Measurements from ENCODE around the gene OCA2. TPM values are rescaled to one million over a fixed set of nuclear protein-coding genes. Genes with fewer than 3 reads are reported as not detected.

The OCA2 gene
- total RNA-seq, 3 donors from 2014 or later (not counting 1 experiment from before 2014, with no cell fraction given), result 0.35 to 1.5 (median 0.56) TPM

- 94% methylated on average over 4 of the region's 4 CpGs for WGBS (ENCODE audit: insufficient coverage)
- Histone ChIP-seq H3K36me3 (ENCODE audit: control insufficient read depth, insufficient read depth, low read length) (no peaks in the 10 kb centered on the region), H3K27me3 (ENCODE audit: control insufficient read depth, insufficient read depth, low read length) (no peaks in the 10 kb centered on the region), H3K27ac (ENCODE audit: low read length) (no peak overlapping the region), H3K4me3 (ENCODE audit: low read length) (no peak overlapping the region), H3K4me1 (ENCODE audit: control insufficient read depth, insufficient read depth, low read length) (no peaks in the 10 kb centered on the region), H3K9me3 (ENCODE audit: control insufficient read depth, insufficient read depth, low read length) (peaks cover 4% of the 10 kb centered on the region)
- Mint-ChIP-seq H3K9me3 (peaks cover 14 to 22% of the 10 kb centered on the region in 2 donors), H3K36me3 (no peaks in the 10 kb centered on the region), H3K27me3 (ENCODE audit: low read depth in 2 of 2) (no peaks in the 10 kb centered on the region), H3K4me1 (no peaks in the 10 kb centered on the region), H3K27ac (no peak overlapping the region), H3K4me3 (no peak overlapping the region)
- intact Hi-C loops (cut with micrococcal nuclease), result no loop called here
- no peak for TF ChIP-seq CTCF (IDR thresholded peaks at IDR 0.05)
- DNase-seq, result no peak
- ATAC-seq, result no peak
Observed at GRCh38 chr15:27855137-27855536, 244.0 kb downstream of the OCA2 start.

- peaks cover 6% of the 10 kb centered on the region for H3K9me3 ChIP-seq (ENCODE audit: control insufficient read depth, insufficient read depth, low read length)
Observed at GRCh38 chr15:27854601-27855000, 244.5 kb downstream of the OCA2 start.

DNA sequence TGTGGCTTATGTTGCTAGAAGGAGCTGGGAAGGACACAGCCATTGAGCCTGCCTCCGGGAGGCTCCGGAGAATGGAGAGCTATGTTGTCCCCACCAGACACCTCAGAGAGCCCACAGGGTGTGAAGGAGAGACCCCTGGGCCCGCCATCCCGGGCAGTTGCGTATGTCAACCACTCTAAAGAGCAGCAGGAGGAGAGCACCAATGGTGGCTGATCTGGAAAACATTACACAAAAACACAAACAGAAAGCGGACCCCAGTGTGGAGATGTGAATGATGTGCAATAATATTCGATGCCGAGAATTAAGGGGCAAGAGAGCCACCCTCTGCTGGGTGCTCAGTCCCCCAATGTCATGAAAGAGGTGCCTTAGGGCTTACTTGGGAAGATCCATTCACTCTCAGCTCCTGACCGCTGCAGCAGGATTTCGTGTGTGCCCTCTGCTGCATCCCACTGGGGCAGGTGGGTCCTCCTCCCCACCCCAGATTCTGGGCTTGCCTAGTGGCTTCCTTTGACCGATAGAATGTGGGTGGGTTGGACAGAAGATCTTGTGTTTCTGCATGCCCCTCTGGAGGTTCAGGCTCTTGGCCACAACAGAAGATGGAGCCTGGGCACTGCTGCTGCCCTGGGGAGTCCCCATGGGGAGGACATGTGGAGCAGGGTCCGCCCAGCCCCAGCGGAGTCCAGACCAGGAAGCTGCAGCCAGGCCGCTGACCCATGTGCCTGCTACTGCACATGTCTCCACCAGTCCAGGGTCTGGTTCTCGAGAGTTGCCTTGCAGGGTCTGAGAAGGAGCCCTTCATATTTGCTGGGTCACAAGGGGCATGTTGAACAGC is 245.3 kb downstream of the OCA2 start:
- H3K4me3 Mint-ChIP-seq, result no peak overlapping the region
- intact Hi-C loops (cut with micrococcal nuclease), result no loop called here
- H3K27me3 Mint-ChIP-seq (ENCODE audit: low read depth in 2 of 2), result no peaks in the 10 kb centered on the region
- H3K4me1 Mint-ChIP-seq, result no peaks in the 10 kb centered on the region
- Histone ChIP-seq H3K9me3 (ENCODE audit: control insufficient read depth, insufficient read depth, low read length) (peaks cover 9% of the 10 kb centered on the region), H3K4me1 (ENCODE audit: control insufficient read depth, insufficient read depth, low read length) (no peaks in the 10 kb centered on the region), H3K4me3 (ENCODE audit: low read length) (no peak overlapping the region), H3K27ac (ENCODE audit: low read length) (no peak overlapping the region), H3K36me3 (ENCODE audit: control insufficient read depth, insufficient read depth, low read length) (no peaks in the 10 kb centered on the region), H3K27me3 (ENCODE audit: control insufficient read depth, insufficient read depth, low read length) (no peaks in the 10 kb centered on the region)
- no peak for ATAC-seq
- no peak for TF ChIP-seq CTCF (IDR thresholded peaks at IDR 0.05)
- no peak overlapping the region for H3K27ac Mint-ChIP-seq
- no peak for DNase-seq
- no peaks in the 10 kb centered on the region for H3K36me3 Mint-ChIP-seq
- WGBS (ENCODE audit: insufficient coverage), result 91% methylated on average over 15 of the region's 15 CpGs
- H3K9me3 Mint-ChIP-seq, result peaks cover 15 to 26% of the 10 kb centered on the region in 2 donors

More at GRCh38 chr15:27854601-27855000, 244.5 kb downstream of the OCA2 start:
- 96% methylated on average over 8 of the region's 10 CpGs for whole genome bisulfite sequencing (ENCODE audit: insufficient coverage)
- no peak for DNase-seq
- Histone ChIP-seq H3K4me1 (ENCODE audit: control insufficient read depth, insufficient read depth, low read length) (no peaks in the 10 kb centered on the region), H3K4me3 (ENCODE audit: low read length) (no peak overlapping the region), H3K27ac (ENCODE audit: low read length) (no peak overlapping the region), H3K27me3 (ENCODE audit: control insufficient read depth, insufficient read depth, low read length) (no peaks in the 10 kb centered on the region), H3K36me3 (ENCODE audit: control insufficient read depth, insufficient read depth, low read length) (no peaks in the 10 kb centered on the region)
- H3K27me3 Mint-ChIP-seq (ENCODE audit: low read depth in 2 of 2), result no peaks in the 10 kb centered on the region
- ATAC-seq, result no peak
- no peak for TF ChIP-seq CTCF (IDR thresholded peaks at IDR 0.05)
- no peaks in the 10 kb centered on the region for H3K36me3 Mint-ChIP-seq
- no peaks in the 10 kb centered on the region for H3K4me1 Mint-ChIP-seq
- no peak overlapping the region for H3K27ac Mint-ChIP-seq
- intact Hi-C loops (cut with micrococcal nuclease), result no loop called here
- peaks cover 13 to 25% of the 10 kb centered on the region in 2 donors for H3K9me3 Mint-ChIP-seq
- no peak overlapping the region for H3K4me3 Mint-ChIP-seq

GRCh38 chr15:27851858-27852210 is 247.3 kb downstream of the OCA2 start:
- Mint-ChIP-seq H3K27ac (no peak overlapping the region), H3K27me3 (ENCODE audit: low read depth in 2 of 2) (no peaks in the 10 kb centered on the region), H3K36me3 (no peaks in the 10 kb centered on the region), H3K4me3 (no peak overlapping the region), H3K4me1 (no peaks in the 10 kb centered on the region), H3K9me3 (peaks cover 12 to 15% of the 10 kb centered on the region in 2 donors)
- DNase-seq (no peak), ATAC-seq (no peak)
- no peaks in the 10 kb centered on the region for H3K36me3 ChIP-seq (ENCODE audit: control insufficient read depth, insufficient read depth, low read length)
- no peak for TF ChIP-seq CTCF (IDR thresholded peaks at IDR 0.05)
- no peaks in the 10 kb centered on the region for H3K27me3 ChIP-seq (ENCODE audit: control insufficient read depth, insufficient read depth, low read length)
- no peaks in the 10 kb centered on the region for H3K4me1 ChIP-seq (ENCODE audit: control insufficient read depth, insufficient read depth, low read length)
- H3K4me3 ChIP-seq (ENCODE audit: low read length), result no peak overlapping the region
- H3K9me3 ChIP-seq (ENCODE audit: control insufficient read depth, insufficient read depth, low read length), result peaks cover 14% of the 10 kb centered on the region
- 81% methylated on average over 4 of the region's 4 CpGs for WGBS (ENCODE audit: insufficient coverage)
- H3K27ac ChIP-seq (ENCODE audit: low read length), result no peak overlapping the region
- intact Hi-C loops (cut with micrococcal nuclease), result no loop called here
